ENCODE results near the gene CFTR.

DNA sequence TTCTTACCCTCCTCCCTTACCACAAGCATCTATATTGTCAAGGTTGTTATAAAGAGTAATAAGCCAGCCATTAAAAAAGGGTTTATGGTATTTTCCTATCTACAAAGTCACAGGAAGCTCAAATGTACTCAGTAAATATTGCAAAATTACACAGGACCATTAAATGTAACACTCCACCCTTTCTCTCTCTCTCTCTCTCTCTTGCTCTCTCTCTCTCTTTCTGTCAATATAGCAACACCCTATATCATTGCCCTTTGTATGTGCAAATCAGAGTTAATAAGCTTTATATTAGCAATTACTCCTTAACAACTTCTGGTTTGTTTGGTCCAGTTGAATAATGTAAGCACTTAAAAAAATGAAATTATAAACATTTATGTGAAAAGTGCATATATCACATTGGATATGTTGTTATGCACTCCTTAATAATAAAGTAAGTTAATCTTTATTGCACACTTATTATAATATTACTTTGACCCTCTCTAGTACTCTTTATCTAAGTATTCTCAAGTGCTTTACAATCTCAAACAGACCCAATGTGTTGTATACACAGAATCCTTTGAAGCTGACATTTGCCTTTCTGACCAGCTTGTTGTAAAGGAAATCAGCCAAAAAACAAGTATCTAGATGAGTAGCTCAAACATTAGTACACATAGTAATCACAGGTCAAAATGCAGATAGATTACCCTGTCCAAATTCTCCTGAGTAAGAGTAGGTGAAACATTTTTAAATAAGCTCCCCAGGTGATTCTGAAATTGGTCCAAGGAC is 93.2 kb downstream of the CFTR start:
- no peak for TF ChIP-seq JUN (CRISPR knock-in tag; IDR thresholded peaks at IDR 0.05)
- TF ChIP-seq CREB1 (CRISPR knock-in tag; IDR thresholded peaks at IDR 0.05) = no peak
- TF ChIP-seq, protein P1, sequence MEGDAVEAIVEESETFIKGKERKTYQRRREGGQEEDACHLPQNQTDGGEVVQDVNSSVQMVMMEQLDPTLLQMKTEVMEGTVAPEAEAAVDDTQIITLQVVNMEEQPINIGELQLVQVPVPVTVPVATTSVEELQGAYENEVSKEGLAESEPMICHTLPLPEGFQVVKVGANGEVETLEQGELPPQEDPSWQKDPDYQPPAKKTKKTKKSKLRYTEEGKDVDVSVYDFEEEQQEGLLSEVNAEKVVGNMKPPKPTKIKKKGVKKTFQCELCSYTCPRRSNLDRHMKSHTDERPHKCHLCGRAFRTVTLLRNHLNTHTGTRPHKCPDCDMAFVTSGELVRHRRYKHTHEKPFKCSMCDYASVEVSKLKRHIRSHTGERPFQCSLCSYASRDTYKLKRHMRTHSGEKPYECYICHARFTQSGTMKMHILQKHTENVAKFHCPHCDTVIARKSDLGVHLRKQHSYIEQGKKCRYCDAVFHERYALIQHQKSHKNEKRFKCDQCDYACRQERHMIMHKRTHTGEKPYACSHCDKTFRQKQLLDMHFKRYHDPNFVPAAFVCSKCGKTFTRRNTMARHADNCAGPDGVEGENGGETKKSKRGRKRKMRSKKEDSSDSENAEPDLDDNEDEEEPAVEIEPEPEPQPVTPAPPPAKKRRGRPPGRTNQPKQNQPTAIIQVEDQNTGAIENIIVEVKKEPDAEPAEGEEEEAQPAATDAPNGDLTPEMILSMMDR (IDR thresholded peaks at IDR 0.05) = no peak
- no peak for TF ChIP-seq ESRRA (CRISPR knock-in tag; IDR thresholded peaks at IDR 0.05; ENCODE audit: borderline replicate concordance)
- TF ChIP-seq, protein P2, sequence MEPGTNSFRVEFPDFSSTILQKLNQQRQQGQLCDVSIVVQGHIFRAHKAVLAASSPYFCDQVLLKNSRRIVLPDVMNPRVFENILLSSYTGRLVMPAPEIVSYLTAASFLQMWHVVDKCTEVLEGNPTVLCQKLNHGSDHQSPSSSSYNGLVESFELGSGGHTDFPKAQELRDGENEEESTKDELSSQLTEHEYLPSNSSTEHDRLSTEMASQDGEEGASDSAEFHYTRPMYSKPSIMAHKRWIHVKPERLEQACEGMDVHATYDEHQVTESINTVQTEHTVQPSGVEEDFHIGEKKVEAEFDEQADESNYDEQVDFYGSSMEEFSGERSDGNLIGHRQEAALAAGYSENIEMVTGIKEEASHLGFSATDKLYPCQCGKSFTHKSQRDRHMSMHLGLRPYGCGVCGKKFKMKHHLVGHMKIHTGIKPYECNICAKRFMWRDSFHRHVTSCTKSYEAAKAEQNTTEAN (CRISPR knock-in tag; IDR thresholded peaks at IDR 0.05) = no peak
- TF ChIP-seq, protein P3, sequence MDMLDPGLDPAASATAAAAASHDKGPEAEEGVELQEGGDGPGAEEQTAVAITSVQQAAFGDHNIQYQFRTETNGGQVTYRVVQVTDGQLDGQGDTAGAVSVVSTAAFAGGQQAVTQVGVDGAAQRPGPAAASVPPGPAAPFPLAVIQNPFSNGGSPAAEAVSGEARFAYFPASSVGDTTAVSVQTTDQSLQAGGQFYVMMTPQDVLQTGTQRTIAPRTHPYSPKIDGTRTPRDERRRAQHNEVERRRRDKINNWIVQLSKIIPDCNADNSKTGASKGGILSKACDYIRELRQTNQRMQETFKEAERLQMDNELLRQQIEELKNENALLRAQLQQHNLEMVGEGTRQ (CRISPR knock-in tag; IDR thresholded peaks at IDR 0.05) = no peak
